H7 (cell line): ENCODE results near the gene GYG2. TPM values are rescaled to one million over a fixed set of nuclear protein-coding genes. Genes with fewer than 3 reads are reported as not detected.
"Not testable (repeated sequence)": the region's sequence is repeated elsewhere in the genome, so short reads cannot be mapped to it uniquely, and the experiment has no call there.

ENCODE experiments used
- DNase-seq: peaks from one replicate; pipeline ENCODE4 v3.0.0; 2012
- H3K27me3 ChIP-seq: 2 replicates; pipeline ENCODE4 v1.6.0; 2011; ENCODE audit warnings: mild to moderate bottlenecking, low read length; ENCODE audit not compliant: control insufficient read depth, insufficient read depth
- H3K36me3 ChIP-seq: replicated peaks from 2 replicates; pipeline ENCODE4 v1.5.1; 2011; ENCODE audit warnings: low read length; ENCODE audit not compliant: control insufficient read depth, insufficient read depth
- H3K4me3 ChIP-seq: 2 replicates; pipeline ENCODE4 v1.5.1; 2011; ENCODE audit warnings: low read depth, mild to moderate bottlenecking, control low read depth, low read length, moderate library complexity; ENCODE audit not compliant: insufficient read depth
- total RNA-seq: library from RNA; depleted of rRNA; stranded (reverse); fragments of >200 nt; shearing (Covaris generic); gene quantifications from 2 replicates; pipeline ENCODE4 v1.2.3, GENCODE V29; 2014; rRNA removed

Gene GYG2
- total RNA-seq, 1 experiment from 2014 or later: 40.5 TPM

- Histone ChIP-seq H3K36me3 (no peaks in the 10 kb centered on the region), H3K4me3 (no peak overlapping the region), H3K27me3 (no peaks in the 10 kb centered on the region)
- DNase-seq: no peak
Measured at GRCh38 chrX:2921750-2922149, 93.0 kb downstream of the GYG2 start.

GRCh38 chrX:2924151-2924550 lies 95.4 kb downstream of the GYG2 start:
- H3K36me3 ChIP-seq: no peaks in the 10 kb centered on the region
- no peak for DNase-seq
- H3K27me3 ChIP-seq: no peaks in the 10 kb centered on the region
- no peak overlapping the region for H3K4me3 ChIP-seq

- H3K36me3 ChIP-seq, H3K27me3 ChIP-seq, DNase-seq, H3K4me3 ChIP-seq: not testable (repeated sequence)
Measured at GRCh38 chrX:2926255-2926654, 97.5 kb downstream of the GYG2 start.

- Histone ChIP-seq H3K4me3 (no peak overlapping the region), H3K36me3 (no peaks in the 10 kb centered on the region; the same call in 1 of the 2 replicates), H3K27me3 (no peaks in the 10 kb centered on the region)
- no peak for DNase-seq
Measured at GRCh38 chrX:2926664-2927275, 98.0 kb downstream of the GYG2 start.

GRCh38 chrX:2928191-2928582 lies 99.5 kb downstream of the GYG2 start:
- Histone ChIP-seq H3K36me3 (no peaks in the 10 kb centered on the region; the same call in 1 of the 2 replicates), H3K27me3 (no peaks in the 10 kb centered on the region), H3K4me3 (peak overlapping the region; percentile 72)
- DNase-seq: peak; percentile 94

GRCh38 chrX:2928583-2929434 lies 100.1 kb downstream of the GYG2 start, which contains the start of gene ARSD:
TSS of gene ARSD (minus strand) at chrX:2929339. CDS start at chrX:2929275, 64 bp downstream.
- Histone ChIP-seq H3K27me3 (no peaks in the 10 kb centered on the region), H3K36me3 (peaks cover 2% of the 10 kb centered on the region), H3K4me3 (peak within 1 kb of the TSS; percentile 72)
- peak; percentile 96 for DNase-seq

GRCh38 chrX:2931155-2931554 lies 102.4 kb downstream of the GYG2 start:
- no peaks in the 10 kb centered on the region for H3K27me3 ChIP-seq
- H3K4me3 ChIP-seq: no peak overlapping the region
- DNase-seq: no peak
- H3K36me3 ChIP-seq: peaks cover 2% of the 10 kb centered on the region

- Histone ChIP-seq H3K36me3 (peaks cover 2% of the 10 kb centered on the region), H3K4me3 (no peak overlapping the region), H3K27me3 (no peaks in the 10 kb centered on the region)
- peak; percentile 88 for DNase-seq
Measured at GRCh38 chrX:2931612-2932011, 102.9 kb downstream of the GYG2 start.

Other genes starting within 250 kb of the GYG2 start
- 112 and 125 TPM in 2 replicates for gene CD99, start 137.6 kb upstream of the GYG2 start, total RNA-seq
- 0.17 and 0.67 TPM in 2 replicates for gene XG, start 76.9 kb upstream of the GYG2 start, total RNA-seq
- 4.5 and 8.1 TPM in 2 replicates for gene ARSD, start 100.4 kb downstream of the GYG2 start, total RNA-seq
- gene ARSH, start 177.6 kb downstream of the GYG2 start, total RNA-seq: not detected in 2 replicates
- gene ARSF, start 212.5 kb downstream of the GYG2 start, total RNA-seq: not detected in 2 replicates